Lower leg skin (tissue), 4 donors: Measurements from ENCODE around the gene TTLL5. TPM values are rescaled to one million over a fixed set of nuclear protein-coding genes. Genes with fewer than 3 reads are reported as not detected.

Experiments used
- DNase-seq, 2 donors: peaks; one replicate each; pipeline ENCODE4 v3.0.0-alpha.2; 2019; ENCODE audit warnings: low spot score in 2 of 2
- H3K4me3 ChIP-seq: fragments of 200-600 bp; sonication (generic); 2 replicates; pipeline ENCODE4 v1.5.1; 2017; ENCODE audit warnings: mild to moderate bottlenecking, low read depth; ENCODE audit not compliant: poor library complexity, severe bottlenecking
- CTCF ChIP-seq, 3 donors: fragments of 450-650 bp; IDR thresholded peaks; one replicate each; pipeline ENCODE4 v1.5.1; 2016; ENCODE audit warnings: antibody characterized with exemption in 3 of 3, mild to moderate bottlenecking in 3 of 3, moderate library complexity in 2 of 3
- POLR2A ChIP-seq, 2 donors: fragments of 450-650 bp; IDR thresholded peaks; one replicate each; pipeline ENCODE4 v1.6.1; 2016 to 2017; ENCODE audit warnings: antibody characterized with exemption in 2 of 2, mild to moderate bottlenecking in 1 of 2, moderate library complexity in 1 of 2
- WGBS, 2 donors: methylation state at CpG; one replicate each; pipeline ENCODE4 v1.1.5; 2018; 5-methylcytosine and 5-hydroxymethylcytosine counted together
- intact Hi-C: fragments of 100-400 bp; cut with DNase I; formaldehyde crosslinking; loops from one replicate; pipeline ENCODE4 v1.15.0; 2023; ENCODE audit warnings: low total_unique reads
- total RNA-seq, 4 donors: library from RNA; depleted of rRNA; stranded (reverse); fragments of >200 nt; gene quantifications; one replicate each; pipeline ENCODE4 v1.1.0, GENCODE V29; 2016

The TTLL5 gene
- total RNA-seq, 4 donors from 2014 or later: 16.5 to 31.1 (median 18.4) TPM

- 86 to 98% methylated on average over 2 of the region's 2 CpGs for WGBS, 2 donors
- DNase-seq: no peak
- TF ChIP-seq POLR2A (IDR thresholded peaks at IDR 0.05): no peak
- TF ChIP-seq CTCF (IDR thresholded peaks at IDR 0.05): no peak
- no peak overlapping the region for H3K4me3 ChIP-seq
- intact Hi-C loops: no loop called here
Measured at GRCh38 chr14:75697918-75698317, 36.9 kb downstream of the TTLL5 start.

GRCh38 chr14:75699331-75699730 is 38.3 kb downstream of the TTLL5 start:
- WGBS, 2 donors: 96 to 99% methylated on average over 3 of the region's 3 CpGs
- intact Hi-C loops: no loop called here
- DNase-seq: no peak
- H3K4me3 ChIP-seq: no peak overlapping the region
- no peak for TF ChIP-seq CTCF (IDR thresholded peaks at IDR 0.05)
- TF ChIP-seq POLR2A (IDR thresholded peaks at IDR 0.05): no peak

GRCh38 chr14:75700295-75700694 is 39.2 kb downstream of the TTLL5 start:
- H3K4me3 ChIP-seq: no peak overlapping the region
- TF ChIP-seq POLR2A (IDR thresholded peaks at IDR 0.05): no peak
- no peak for TF ChIP-seq CTCF (IDR thresholded peaks at IDR 0.05)
- intact Hi-C loops: no loop called here
- 95 to 98% methylated on average over 6 of the region's 6 CpGs for WGBS, 2 donors
- no peak for DNase-seq

DNA sequence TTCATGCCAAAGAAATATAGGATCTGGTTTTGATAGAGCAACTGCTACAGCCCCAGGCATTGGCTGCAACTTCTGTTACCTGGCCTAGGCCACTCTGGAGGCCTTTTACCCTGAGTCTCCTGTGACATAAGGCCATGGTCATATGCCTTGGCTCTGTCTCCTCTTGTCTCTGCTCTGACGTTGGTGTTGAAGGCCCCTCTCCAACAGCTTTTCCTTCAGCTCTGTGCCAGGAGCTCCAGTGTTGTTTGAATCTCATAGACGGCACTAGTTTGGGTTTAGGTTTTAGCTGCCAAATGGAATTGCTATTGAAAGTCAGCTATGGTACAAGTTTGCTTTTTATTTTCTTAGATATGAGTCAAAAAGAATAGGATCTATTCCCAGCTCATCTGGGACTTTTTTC is 41.1 kb downstream of the TTLL5 start:
- no peak for DNase-seq
- H3K4me3 ChIP-seq: no peak overlapping the region
- TF ChIP-seq POLR2A (IDR thresholded peaks at IDR 0.05) (no peak), CTCF (IDR thresholded peaks at IDR 0.05) (no peak)
- intact Hi-C loops: no loop called here
- 48 to 60% methylated on average over 2 of the region's 2 CpGs for WGBS, 2 donors

GRCh38 chr14:75702616-75703261 is 41.7 kb downstream of the TTLL5 start:
- no peak overlapping the region for H3K4me3 ChIP-seq
- intact Hi-C loops: no loop called here
- WGBS, 2 donors: 67 to 73% methylated on average over 3 of the region's 3 CpGs
- DNase-seq: no peak
- no peak for TF ChIP-seq POLR2A (IDR thresholded peaks at IDR 0.05)
- no peak for TF ChIP-seq CTCF (IDR thresholded peaks at IDR 0.05)

DNA sequence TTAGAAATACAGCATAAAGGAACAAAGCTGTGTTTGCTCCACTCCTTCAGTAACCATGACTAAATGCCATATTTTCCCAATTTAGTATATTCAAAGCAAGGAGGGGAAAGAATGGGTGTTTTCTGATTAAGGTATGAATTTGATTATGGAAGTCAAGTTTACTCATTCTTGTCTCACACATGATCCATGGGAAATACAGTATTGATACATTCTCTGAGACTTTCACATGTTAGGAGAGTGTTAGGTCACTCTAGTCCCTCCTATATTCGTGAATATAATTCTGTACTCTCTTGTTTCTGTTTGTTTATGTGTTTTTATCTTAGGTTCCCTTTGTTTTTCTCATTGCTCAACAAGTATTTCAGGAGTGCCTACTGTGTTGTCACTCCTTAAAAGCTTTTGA is 42.4 kb downstream of the TTLL5 start:
- no peak for DNase-seq
- 68 to 71% methylated on average over 1 of the region's 1 CpG for WGBS, 2 donors
- TF ChIP-seq CTCF (IDR thresholded peaks at IDR 0.05) (no peak), POLR2A (IDR thresholded peaks at IDR 0.05) (no peak)
- no peak overlapping the region for H3K4me3 ChIP-seq
- intact Hi-C loops: no loop called here
